ENCODE data around the gene FCHO2. TPM values are rescaled to one million over a fixed set of nuclear protein-coding genes. Genes with fewer than 3 reads are reported as not detected.

FCHO2 gene
- total and polyA plus RNA-seq, 2 of the 4 experiments (the other 2 are of a cell fraction) = 6.1 to 23.5 TPM

- no peak for DNase-seq
- ChIA-PET CTCF (no interaction called here), POLR2A (ENCODE audit: unreplicated experiment) (no interaction called here)
- no peak overlapping the region for H3K56ac ChIP-seq (ENCODE audit: extremely low read depth, insufficient read depth, low read length)
- in situ Hi-C loops (cut with MboI; ENCODE audit: low sequenced_read_pairs) (no loop called here), dilution Hi-C loops (cut with HindIII; ENCODE audit: low sequenced_read_pairs, unreplicated experiment) (no loop called here), intact Hi-C loops (cut with micrococcal nuclease) (no loop called here)
- H2BK120ac ChIP-seq (ENCODE audit: low read depth, low read length) = no peak overlapping the region
- no peaks in the 10 kb centered on the region for H4K20me1 ChIP-seq (ENCODE audit: insufficient read depth, low read length)
- H3K9me1 ChIP-seq (ENCODE audit: insufficient read depth, low read length) = no peaks in the 10 kb centered on the region
- WGBS, 2 experiments (ENCODE audit: extremely low coverage in 2 of 2, insufficient read length in 1 of 2) = 77% methylated on average over 3 of the region's 4 CpGs; no CpG with 5 or more reads in 1 of the 2 experiments
- no peak overlapping the region for H3K4me2 ChIP-seq (ENCODE audit: low read depth, low read length)
- H3K9ac ChIP-seq (ENCODE audit: low read depth, low read length) = no peak overlapping the region
- no peak overlapping the region for H3K4me3 ChIP-seq (ENCODE audit: insufficient read depth, low read depth, low read length)
- H3K9me3 ChIP-seq (ENCODE audit: control insufficient read depth, insufficient read depth, low read length) = no peaks in the 10 kb centered on the region
- H3K36me3 ChIP-seq (ENCODE audit: control insufficient read depth, insufficient read depth, low read length) = no peaks in the 10 kb centered on the region
- H2AFZ ChIP-seq (replicated peaks; ENCODE audit: low read length, poor library complexity) = no peak overlapping the region
- H3K4me1 ChIP-seq (ENCODE audit: control insufficient read depth, insufficient read depth, low read length) = no peaks in the 10 kb centered on the region
- no peak for ATAC-seq (ENCODE audit: low read depth)
- H3K18ac ChIP-seq (ENCODE audit: low read depth, low read length) = no peak overlapping the region
- TF ChIP-seq CHD1 (IDR thresholded peaks at IDR 0.05; ENCODE audit: low read depth, low read length) (no peak), POLR2A (IDR thresholded peaks at IDR 0.05; ENCODE audit: low read depth, low read length) (no peak), FOS (IDR thresholded peaks at IDR 0.05; ENCODE audit: low read depth, low read length) (no peak), USF2 (IDR thresholded peaks at IDR 0.05; ENCODE audit: low read depth, low read length) (no peak), MAFK (IDR thresholded peaks at IDR 0.05; ENCODE audit: low read depth, low read length) (no peak)
- TF ChIP-seq, protein P1, sequence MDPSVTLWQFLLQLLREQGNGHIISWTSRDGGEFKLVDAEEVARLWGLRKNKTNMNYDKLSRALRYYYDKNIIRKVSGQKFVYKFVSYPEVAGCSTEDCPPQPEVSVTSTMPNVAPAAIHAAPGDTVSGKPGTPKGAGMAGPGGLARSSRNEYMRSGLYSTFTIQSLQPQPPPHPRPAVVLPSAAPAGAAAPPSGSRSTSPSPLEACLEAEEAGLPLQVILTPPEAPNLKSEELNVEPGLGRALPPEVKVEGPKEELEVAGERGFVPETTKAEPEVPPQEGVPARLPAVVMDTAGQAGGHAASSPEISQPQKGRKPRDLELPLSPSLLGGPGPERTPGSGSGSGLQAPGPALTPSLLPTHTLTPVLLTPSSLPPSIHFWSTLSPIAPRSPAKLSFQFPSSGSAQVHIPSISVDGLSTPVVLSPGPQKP (IDR thresholded peaks at IDR 0.05; ENCODE audit: borderline replicate concordance, low read depth, low read length) = no peak
- H3K4ac ChIP-seq (ENCODE audit: low read depth, low read length) = no peak overlapping the region
- no peak overlapping the region for H4K91ac ChIP-seq (ENCODE audit: insufficient read depth, low read depth, low read length)
- H3K23ac ChIP-seq (ENCODE audit: low read depth, low read length) = no peak overlapping the region
- no peak overlapping the region for H2BK5ac ChIP-seq (ENCODE audit: low read depth, low read length, poor library complexity, severe bottlenecking)
- H2AK5ac ChIP-seq (ENCODE audit: low read depth, low read length) = no peak overlapping the region
- H3K27me3 ChIP-seq (ENCODE audit: control insufficient read depth, insufficient read depth, low read length) = no peaks in the 10 kb centered on the region
- H3K27ac ChIP-seq (ENCODE audit: insufficient read depth, low read length) = no peak overlapping the region
- no peak overlapping the region for H2BK15ac ChIP-seq (ENCODE audit: low read depth, low read length)
- H2BK20ac ChIP-seq (ENCODE audit: low read depth, low read length) = no peak overlapping the region
- no peaks in the 10 kb centered on the region for H3K79me1 ChIP-seq (ENCODE audit: low read depth in 1 of 2, low read length in 2 of 2)
- no peak overlapping the region for H2AK9ac ChIP-seq (replicated peaks; ENCODE audit: low read depth, low read length, poor library complexity)
- H3K14ac ChIP-seq (replicated peaks; ENCODE audit: low read depth, low read length) = no peak overlapping the region
- no peak overlapping the region for H4K8ac ChIP-seq (ENCODE audit: low read depth in 2 of 2, low read length in 2 of 2)
- H4K5ac ChIP-seq (ENCODE audit: low read depth, low read length) = no peak overlapping the region
- BruUV-seq (replicated peaks) = no TSS peak
Measured at GRCh38 chr5:72936893-72937292, 18.9 kb upstream of the FCHO2 start.

All from IMR-90 (cell line).